Stimulated activated naive CD4-positive, alpha-beta T cell treated with Interleukin-2 at 50 U/mL for 16 hours (primary cell): ENCODE measurements around the gene AMH.
A peak's percentile ranks its signal among the peaks of the same experiment; 100 is the strongest.
"Not testable (repeated sequence)": the region's sequence is repeated elsewhere in the genome, so short reads cannot be mapped to it uniquely, and the experiment has no call there.

Experiments
- DNase-seq: peaks from one replicate; lab custom pipeline; 2025; lab: John Stamatoyannopoulos, UW

AMH gene

GRCh38 chr19:2270423-2271233 is 21.5 kb downstream of the AMH start:
- DNase-seq: peak; percentile 78

- peak; percentile 20 for DNase-seq
These were observed 22.3 kb downstream of the AMH start for GRCh38 chr19:2271234-2272103.

- peak; percentile 62 for DNase-seq
These were observed 24.4 kb downstream of the AMH start for GRCh38 chr19:2273356-2274184.

- DNase-seq: no peak
These were observed 25.1 kb downstream of the AMH start for GRCh38 chr19:2274185-2274711.

GRCh38 chr19:2274931-2275535 is 25.9 kb downstream of the AMH start:
- no peak for DNase-seq

GRCh38 chr19:2275588-2276428 is 26.7 kb downstream of the AMH start:
- no peak for DNase-seq

- no peak for DNase-seq
These were observed 27.4 kb downstream of the AMH start for GRCh38 chr19:2276429-2276986.

GRCh38 chr19:2277138-2277537 is 28.0 kb downstream of the AMH start:
- no peak for DNase-seq

- no peak for DNase-seq
These were observed 29.5 kb downstream of the AMH start for GRCh38 chr19:2278459-2279158.

- no peak for DNase-seq
These were observed 31.6 kb downstream of the AMH start for GRCh38 chr19:2280633-2281264.

- not testable (repeated sequence) for DNase-seq
These were observed 32.3 kb downstream of the AMH start for GRCh38 chr19:2281265-2282061.

- DNase-seq: no peak
These were observed 33.1 kb downstream of the AMH start, which contains the start of gene PEAK3 for GRCh38 chr19:2282062-2282861. TSS of gene PEAK3 (minus strand) at chr19:2282175. CDS start at chr19:2280931, 1,244 bp downstream.

GRCh38 chr19:2282862-2283237 is 33.7 kb downstream of the AMH start:
- no peak for DNase-seq

- no peak for DNase-seq
These were observed 34.8 kb downstream of the AMH start for GRCh38 chr19:2283835-2284507.

- DNase-seq: no peak
These were observed 37.4 kb downstream of the AMH start for GRCh38 chr19:2286402-2287140.
